GM18519 (cell line): ENCODE data around the gene TMEM62.
"Not testable (repeated sequence)": the region's sequence is repeated elsewhere in the genome, so short reads cannot be mapped to it uniquely, and the experiment has no call there.

Source experiments
- ATAC-seq: cut with Tn5 transposase; IDR thresholded peaks from one replicate; pipeline ENCODE4 v1.9.1; 2021; ENCODE audit warnings: mild to moderate bottlenecking, moderate library complexity; ENCODE audit not compliant: unreplicated experiment, low FRiP score

TMEM62 gene

DNA sequence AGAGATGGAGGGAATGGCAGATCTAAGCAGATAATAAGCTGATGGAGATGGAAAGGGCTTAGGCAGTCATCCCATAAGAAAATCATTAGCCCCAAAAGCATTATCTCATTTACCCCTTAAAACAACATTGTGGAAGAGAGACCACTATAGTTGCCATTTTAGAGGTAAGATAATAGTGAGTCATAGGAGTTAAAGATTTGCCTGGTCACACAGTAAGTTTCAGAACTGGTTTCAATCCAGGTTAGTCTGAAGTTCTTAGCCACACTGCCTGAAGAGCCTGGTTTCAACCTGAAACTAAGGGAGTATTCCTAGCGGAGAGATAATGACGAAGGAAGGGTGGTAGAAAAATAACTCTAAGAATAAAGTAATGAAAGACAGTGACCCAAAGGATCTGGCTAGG lies 14.6 kb upstream of the TMEM62 start:
- ATAC-seq: no peak

DNA sequence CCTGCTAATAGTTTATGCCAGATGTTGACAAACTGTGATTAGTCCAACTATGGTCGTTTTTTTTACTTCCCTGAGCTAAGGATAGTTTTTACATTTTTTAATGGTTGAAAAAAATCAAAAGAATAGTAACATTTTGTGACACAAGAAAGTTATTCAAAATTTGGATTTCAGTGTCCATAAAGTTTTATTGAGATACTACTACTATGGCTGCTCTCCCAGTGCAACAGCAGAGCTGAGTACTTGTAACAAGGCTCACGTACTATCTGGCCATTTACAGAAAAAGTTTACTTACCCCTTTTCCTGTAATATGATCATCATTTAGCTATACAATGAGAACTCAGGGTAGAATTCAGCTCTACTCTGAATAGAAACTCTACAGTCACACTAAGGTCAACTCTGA lies 11.5 kb upstream of the TMEM62 start:
- no peak for ATAC-seq

- no peak for ATAC-seq
These were observed 8.2 kb upstream of the TMEM62 start for GRCh38 chr15:43125100-43125661.

DNA sequence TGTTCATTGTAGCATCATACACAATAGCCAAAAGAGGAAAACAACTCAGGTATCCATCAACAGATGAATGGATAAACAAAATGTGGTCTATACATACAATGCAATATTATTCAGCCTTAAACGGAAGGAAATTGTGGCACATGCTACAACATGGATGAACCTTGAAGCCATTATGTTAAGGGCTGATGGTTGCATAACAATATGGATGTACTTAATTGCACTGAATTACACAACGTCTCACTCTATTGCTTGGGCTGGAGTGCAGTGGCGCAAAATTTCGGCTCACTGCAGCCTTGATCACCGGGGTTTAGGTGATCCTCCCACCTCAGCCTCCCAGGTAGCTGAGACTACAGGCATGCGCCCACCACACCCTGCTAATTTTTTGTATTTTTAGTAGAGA lies 7.0 kb upstream of the TMEM62 start:
- ATAC-seq: no peak

- no peak for ATAC-seq
These were observed 5.6 kb upstream of the TMEM62 start for GRCh38 chr15:43127752-43128151.

DNA sequence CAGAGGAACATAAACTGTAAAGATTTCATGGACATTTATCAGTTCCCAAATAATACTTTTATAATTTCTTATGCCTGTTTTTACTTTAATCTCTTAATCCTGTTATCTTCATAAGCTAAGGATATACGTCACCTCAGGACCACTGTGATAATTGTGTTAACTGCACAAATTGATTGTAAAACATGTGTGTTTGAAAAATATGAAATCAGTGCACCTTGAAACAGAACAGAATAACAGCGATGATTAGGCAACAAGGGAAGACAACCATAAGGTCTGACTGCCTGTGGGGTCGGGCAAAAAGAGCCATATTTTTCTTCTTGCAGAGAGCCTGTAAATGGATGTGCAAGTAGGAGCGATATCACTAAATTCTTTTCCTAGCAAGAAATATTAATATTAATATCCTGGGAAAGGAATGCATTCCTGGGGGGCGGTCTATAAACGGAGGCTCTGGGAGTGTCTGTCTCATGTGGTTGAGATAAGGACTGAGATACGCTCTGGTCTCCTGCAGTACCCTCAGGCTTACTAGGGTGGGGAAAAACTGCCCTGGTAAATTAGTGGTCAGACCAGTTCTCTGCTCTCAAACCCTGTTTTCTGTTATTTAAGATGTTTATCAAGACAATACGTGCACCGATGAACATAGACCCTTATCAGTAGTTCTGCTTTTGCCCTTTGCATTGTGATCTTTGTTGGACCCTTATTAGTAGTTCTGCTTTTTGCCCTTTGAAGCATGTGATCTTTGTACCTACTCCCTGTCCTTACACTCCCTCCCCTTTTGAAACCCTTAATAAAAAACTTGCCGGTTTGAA lies 5.0 kb upstream of the TMEM62 start:
- ATAC-seq: not testable (repeated sequence)

- no peak for ATAC-seq
These were observed 4.4 kb upstream of the TMEM62 start for GRCh38 chr15:43128980-43129335.

- no peak for ATAC-seq
These were observed 456 bp upstream of the TMEM62 start for GRCh38 chr15:43132830-43133429.

- ATAC-seq: no peak
These were observed 810 bp downstream of the TMEM62 start for GRCh38 chr15:43134157-43134635.

DNA sequence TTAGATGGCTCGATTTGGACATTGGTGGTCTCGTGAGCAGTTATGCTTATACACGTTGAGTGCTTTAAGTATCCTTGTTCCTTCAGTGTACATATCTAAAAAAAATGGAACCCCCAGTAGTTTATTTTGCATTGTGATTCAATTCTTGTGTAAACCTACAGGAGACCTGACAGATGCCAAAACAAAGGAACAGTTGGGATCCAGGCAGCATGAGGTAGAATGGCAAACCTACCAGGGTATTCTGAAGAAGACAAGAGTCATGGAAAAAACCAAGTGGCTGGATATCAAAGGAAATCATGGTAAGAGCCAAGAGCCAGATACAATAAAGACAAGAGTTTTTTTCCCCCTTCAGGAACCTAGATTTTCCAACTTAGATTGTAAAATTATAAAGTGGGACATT lies 2.0 kb downstream of the TMEM62 start:
- no peak for ATAC-seq

- no peak for ATAC-seq
These were observed 10.0 kb downstream of the TMEM62 start for GRCh38 chr15:43143203-43143941.

DNA sequence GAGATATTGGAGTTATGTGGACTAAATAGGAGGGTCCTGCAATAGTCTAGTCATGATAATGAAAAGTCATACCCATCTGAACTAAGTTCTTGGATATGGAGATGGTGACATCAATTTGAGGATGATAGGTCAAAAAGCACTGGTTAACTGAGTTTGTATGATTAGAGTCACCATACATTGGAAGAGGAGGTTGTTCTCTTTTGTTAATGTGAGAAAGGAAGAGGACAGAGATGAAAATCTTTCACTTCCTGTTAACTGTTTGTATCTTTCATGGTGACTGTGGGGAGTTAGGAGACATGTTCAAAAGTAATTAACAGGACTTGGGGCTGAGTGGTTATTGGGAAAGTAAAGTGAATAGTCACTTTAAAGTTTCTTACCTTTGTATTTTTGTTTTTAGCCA lies 11.1 kb downstream of the TMEM62 start:
- ATAC-seq: no peak

GRCh38 chr15:43146184-43146583 lies 12.8 kb downstream of the TMEM62 start:
- ATAC-seq: no peak

DNA sequence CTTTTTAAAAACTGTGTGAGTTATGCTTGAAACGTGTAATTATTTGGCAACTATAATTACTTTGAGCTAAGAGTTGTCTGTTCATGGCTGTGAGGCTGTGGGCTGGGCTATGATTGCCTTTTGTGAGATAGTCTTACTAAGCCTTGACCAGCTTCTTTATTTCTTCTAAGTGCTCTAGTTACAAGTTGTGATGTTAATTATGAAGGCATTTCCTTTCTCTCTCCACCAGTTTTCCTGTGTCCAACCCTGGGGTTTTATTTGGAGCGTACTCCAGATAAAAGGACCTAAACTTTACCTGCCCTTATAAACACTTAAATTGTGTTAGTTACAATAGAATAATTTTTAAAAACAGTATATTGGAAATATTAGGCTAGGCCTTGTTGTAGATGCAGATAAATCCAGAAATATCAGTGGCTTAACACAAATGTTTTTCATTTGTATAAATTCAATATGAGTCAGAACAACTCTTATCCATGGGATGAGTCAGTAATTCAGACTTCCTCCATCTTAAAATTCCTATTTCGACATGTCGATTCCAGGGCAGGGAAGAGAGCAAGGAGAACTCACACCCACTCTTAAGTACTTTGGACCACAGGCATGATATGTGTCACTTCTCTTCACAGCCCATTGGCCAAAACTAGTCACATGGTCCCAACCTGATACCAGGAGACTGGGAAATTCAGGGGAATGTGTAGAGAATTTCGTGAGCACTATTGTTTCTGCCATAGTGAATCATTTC lies 17.0 kb downstream of the TMEM62 start:
- no peak for ATAC-seq

DNA sequence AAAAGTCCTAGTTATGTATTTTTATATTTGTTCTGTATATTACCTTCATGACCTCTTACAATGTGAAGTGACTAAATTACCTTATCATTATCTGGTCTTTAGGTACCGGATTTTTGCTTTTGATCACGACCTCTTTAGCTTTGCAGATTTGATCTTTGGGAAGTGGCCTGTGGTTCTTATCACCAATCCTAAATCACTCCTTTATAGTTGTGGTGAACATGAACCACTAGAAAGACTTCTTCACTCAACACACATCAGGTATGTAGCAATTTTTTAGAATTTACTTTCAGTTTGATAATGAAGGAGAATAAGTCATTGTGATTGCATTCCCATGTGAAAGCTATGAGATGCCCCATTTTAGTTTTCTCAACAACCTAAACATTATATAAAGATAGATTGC lies 18.3 kb downstream of the TMEM62 start:
- no peak for ATAC-seq

DNA sequence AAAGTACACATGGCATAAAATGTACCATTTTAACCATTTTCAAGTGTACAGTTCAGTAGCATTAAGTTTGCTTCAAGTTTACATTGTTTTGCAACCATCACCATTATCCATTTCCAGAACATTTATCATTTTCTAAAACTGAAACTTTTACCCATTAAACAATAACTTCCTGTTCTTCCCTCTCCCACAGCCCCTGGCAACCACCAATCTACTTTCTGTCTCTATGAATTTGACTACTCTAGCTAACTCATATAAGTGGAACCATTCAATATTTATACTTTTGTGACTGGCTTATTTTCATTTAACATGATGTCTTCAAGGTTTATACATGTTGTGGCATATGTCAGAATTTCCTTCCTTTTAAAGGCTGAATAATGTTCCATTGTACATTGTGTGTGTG lies 19.9 kb downstream of the TMEM62 start:
- no peak for ATAC-seq

GRCh38 chr15:43165801-43166325 lies 32.5 kb downstream of the TMEM62 start:
- no peak for ATAC-seq

DNA sequence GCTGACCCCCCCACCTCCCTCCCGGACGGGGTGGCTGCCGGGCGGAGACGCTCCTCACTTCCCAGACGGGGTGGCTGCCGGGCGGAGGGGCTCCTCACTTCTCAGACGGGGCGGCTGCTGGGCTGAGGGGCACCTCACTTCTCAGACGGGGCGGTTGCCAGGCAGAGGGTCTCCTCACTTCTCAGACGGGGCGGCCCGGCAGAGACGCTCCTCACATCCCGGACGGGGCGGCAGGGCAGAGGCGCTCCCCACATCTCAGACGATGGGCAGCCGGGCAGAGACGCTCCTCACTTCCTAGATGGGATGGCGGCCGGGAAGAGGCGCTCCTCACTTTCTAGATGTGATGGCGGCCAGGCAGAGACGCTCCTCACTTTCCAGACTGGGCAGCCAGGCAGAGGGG lies 33.9 kb downstream of the TMEM62 start:
- ATAC-seq: not testable (repeated sequence)

DNA sequence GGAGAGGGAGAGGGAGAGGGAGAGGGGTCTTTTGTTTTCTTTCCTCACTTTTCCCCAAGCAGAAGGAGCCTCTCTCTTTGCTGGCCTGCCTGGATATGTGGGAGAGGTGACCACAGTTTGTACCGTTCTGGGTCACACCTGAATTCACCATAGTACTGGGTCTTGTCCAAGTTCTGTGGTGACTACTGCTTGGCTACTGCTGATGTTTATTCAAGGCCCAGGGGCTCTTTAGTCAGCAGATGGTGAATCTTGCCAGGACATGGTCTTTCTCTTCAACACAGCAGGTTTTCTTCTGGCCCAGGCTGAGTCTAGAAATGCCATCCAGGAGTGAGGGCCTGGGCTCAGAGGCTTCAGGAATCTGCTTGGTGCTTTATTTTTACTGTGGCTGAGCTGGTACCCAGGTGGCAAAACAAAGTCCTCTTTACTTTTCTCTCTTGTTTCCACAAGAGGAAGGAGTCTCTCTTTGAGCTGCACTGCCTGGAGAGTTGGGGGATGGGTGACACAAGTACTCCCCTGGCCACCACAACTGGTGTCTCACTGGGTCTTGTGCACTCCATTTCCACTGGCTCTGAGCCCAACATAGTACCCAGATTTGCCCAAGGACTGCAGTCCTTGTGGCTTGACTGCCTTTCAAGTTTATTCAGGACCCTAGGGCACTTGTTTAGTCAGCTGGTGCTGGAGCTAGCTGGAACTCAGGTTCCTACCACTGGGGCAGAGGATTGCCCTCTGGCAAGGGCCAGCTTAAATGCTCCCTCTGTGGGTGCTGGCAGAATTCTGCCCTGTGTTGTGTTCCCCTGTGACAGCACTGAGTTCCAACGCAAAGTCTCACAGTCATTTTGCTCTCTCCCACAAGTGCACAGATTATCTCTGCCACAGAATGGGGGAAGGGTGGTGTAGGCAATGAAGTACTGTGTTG lies 35.1 kb downstream of the TMEM62 start:
- no peak for ATAC-seq
